Kidney (tissue), 14 donors: Measurements from ENCODE around the gene FBN2. TPM values are rescaled to one million over a fixed set of nuclear protein-coding genes. Genes with fewer than 3 reads are reported as not detected.
"Not testable (repeated sequence)": the region's sequence is repeated elsewhere in the genome, so short reads cannot be mapped to it uniquely, and the experiment has no call there.

Experiments
- DNase-seq, 5 donors: peaks; one replicate each; pipeline ENCODE4 v3.0.0-alpha.2; 2013 to 2020
- FAIRE-seq: peaks from 2 replicates; lab custom pipeline; 2012; peaks lifted over from hg19 to GRCh38; lab: Jason Lieb, UNC
- H3K27ac ChIP-seq, 2 donors: one replicate each; pipeline ENCODE4 v1.7.0; 2013; ENCODE audit warnings: low read depth in 2 of 2, low read length in 2 of 2, inconsistent platforms in 1 of 2
- H3K27me3 ChIP-seq: one replicate; pipeline ENCODE4 v1.7.1; 2013; ENCODE audit warnings: low read length, inconsistent platforms; ENCODE audit not compliant: control insufficient read depth, insufficient read depth
- H3K36me3 ChIP-seq, 3 donors: one replicate each; pipeline versions ENCODE4 v1.7.0 to v1.7.1; 2013; ENCODE audit warnings: low read length in 3 of 3, control low read depth in 1 of 3, inconsistent platforms in 1 of 3; ENCODE audit not compliant: insufficient read depth in 3 of 3, control insufficient read depth in 2 of 3
- H3K4me1 ChIP-seq, 3 donors: one replicate each; pipeline versions ENCODE4 v1.7.0 to v1.7.1; 2013; ENCODE audit warnings: low read length in 3 of 3, inconsistent platforms in 1 of 3, low read depth in 1 of 3; ENCODE audit not compliant: control insufficient read depth in 2 of 3, insufficient read depth in 2 of 3
- H3K4me3 ChIP-seq, 3 donors: one replicate each; pipeline versions ENCODE4 v1.7.0 to v1.8.1; 2013; ENCODE audit warnings: low read length in 3 of 3, control low read depth in 1 of 3, inconsistent platforms in 1 of 3
- H3K9ac ChIP-seq, 3 donors: one replicate each; pipeline versions ENCODE4 v1.7.0 to v1.7.1; 2013; ENCODE audit warnings: low read length in 3 of 3, control low read depth in 1 of 3, inconsistent platforms in 1 of 3
- H3K9me3 ChIP-seq, 3 donors: one replicate each; pipeline versions ENCODE4 v1.7.0 to v1.7.1; 2013; ENCODE audit warnings: low read length in 3 of 3, control low read depth in 1 of 3, inconsistent platforms in 1 of 3; ENCODE audit not compliant: control insufficient read depth in 2 of 3, insufficient read depth in 1 of 3
- CTCF ChIP-seq: IDR thresholded peaks from 3 replicates; pipeline ENCODE4 v1.5.1; 2012; ENCODE audit warnings: mild to moderate bottlenecking, moderate library complexity, borderline replicate concordance; ENCODE audit not compliant: insufficient read depth; ENCODE audit errors: extremely low read depth
- intact Hi-C: fragments of 100-400 bp; cut with DNase I; formaldehyde crosslinking; loops from one replicate; pipeline ENCODE4 v1.11.1; 2022
- polyA plus RNA-seq: library from polyadenylated mRNA; stranded (reverse); fragments of 350-450 nt; fragmentation: Illumina TruSeq; extraction: RNeasy Lipid Tissue Mini Kit (QIAGEN cat#74804); gene quantifications from one replicate; pipeline ENCODE4 v1.2.3, GENCODE V29; 2014; ENCODE audit warnings: low read depth, low replicate concordance; ENCODE audit not compliant: insufficient read depth
- total RNA-seq: library from RNA; stranded (reverse); fragmentation: NEBNext Ultra II Directional; extraction: Animal tissue kit (Norgen Biotek cat#: 25700); gene quantifications from one replicate; pipeline ENCODE4 v1.2.1, GENCODE V29; 2021
- donor health status: control.
- donor health status: control.
- donor health status: control.
- donor health status: control.
- donor health status: control.
- donor health status: DM: yes; HTN: yes; CAD: no.
- donor health status: Normal renal cell carcinoma (clear cell type).

The FBN2 gene
- total and polyA plus RNA-seq, 2 donors from 2014 or later = 0.11 to 1.0 TPM

DNA sequence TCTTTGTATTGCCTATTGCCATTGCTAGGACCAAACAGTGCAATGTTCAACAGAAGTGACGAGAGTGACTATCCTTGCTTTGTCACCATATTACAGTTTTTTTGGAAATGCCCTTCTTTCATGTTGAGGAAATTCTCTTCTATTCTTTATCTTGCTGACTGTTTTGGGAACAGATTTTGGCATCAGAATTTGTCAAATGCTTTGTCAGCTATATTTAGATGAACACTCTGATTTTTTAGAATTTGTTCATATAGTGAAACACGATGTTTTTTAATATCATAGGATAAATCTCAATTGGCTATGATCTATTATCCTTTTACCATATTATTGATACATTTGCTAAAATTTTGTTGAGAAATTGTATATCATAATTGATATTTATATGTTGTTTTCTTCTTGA, 31.4 kb downstream of the FBN2 start:
- H3K36me3 ChIP-seq = peaks cover 0 to 2% (median 0%) of the 10 kb centered on the region in 3 donors
- no peak overlapping the region for H3K4me3 ChIP-seq
- peaks cover 0 to 3% (median 2%) of the 10 kb centered on the region in 3 donors for H3K9me3 ChIP-seq
- FAIRE-seq (no peak), DNase-seq (no peak)
- no peaks in the 10 kb centered on the region for H3K27me3 ChIP-seq
- H3K4me1 ChIP-seq = no peaks in the 10 kb centered on the region
- H3K9ac ChIP-seq = no peak overlapping the region
- intact Hi-C loops = no loop called here
- no peak for TF ChIP-seq CTCF
- no peak overlapping the region for H3K27ac ChIP-seq

GRCh38 chr5:128503727-128504126, 34.3 kb downstream of the FBN2 start:
- H3K9me3 ChIP-seq, DNase-seq, H3K9ac ChIP-seq, H3K27ac ChIP-seq, H3K4me3 ChIP-seq, FAIRE-seq, H3K27me3 ChIP-seq, H3K36me3 ChIP-seq, H3K4me1 ChIP-seq, intact Hi-C loops: not testable (repeated sequence)

DNA sequence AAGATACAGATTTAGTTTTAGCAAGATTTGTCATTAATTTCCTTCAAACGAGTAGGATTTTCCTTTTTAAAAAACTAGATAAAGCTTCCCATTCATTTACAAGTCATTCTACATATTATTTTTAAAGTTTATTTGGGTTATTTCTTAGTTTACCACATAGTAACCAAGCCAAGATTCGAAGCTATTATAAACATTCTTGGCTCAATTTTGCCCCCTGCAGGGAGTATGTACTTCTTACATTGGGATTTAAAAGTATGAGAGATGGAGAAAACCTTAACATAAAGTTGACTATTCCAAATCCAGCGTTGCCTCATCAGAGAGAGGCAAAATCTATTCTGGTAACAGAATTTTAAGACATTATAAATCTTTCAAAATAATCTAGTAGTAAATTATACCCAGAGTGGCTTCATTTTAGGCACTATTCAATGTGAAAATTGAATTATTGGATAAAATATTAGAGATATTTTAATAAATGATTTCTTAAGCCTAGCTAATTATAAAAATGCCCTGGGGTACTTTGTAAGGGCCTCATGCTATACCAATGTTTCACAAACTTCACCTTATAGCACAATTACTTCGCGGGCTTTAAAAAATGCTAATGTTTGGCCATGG, 39.1 kb downstream of the FBN2 start:
- Histone ChIP-seq H3K4me1 (no peaks in the 10 kb centered on the region), H3K27me3 (no peaks in the 10 kb centered on the region), H3K27ac (no peak overlapping the region), H3K4me3 (no peak overlapping the region), H3K9me3 (peaks cover 0 to 3% (median 1%) of the 10 kb centered on the region in 3 donors), H3K36me3 (no peaks in the 10 kb centered on the region), H3K9ac (no peak overlapping the region)
- FAIRE-seq (peak; percentile 80), DNase-seq (peak in 2 of 5 donors; percentile 75 to 89)
- intact Hi-C loops = loop anchor here (10.0 kb wide), 1 partner anchor 284 kb away; no protein-coding TSS in a partner anchor
- peak; percentile 26 for TF ChIP-seq CTCF

DNA sequence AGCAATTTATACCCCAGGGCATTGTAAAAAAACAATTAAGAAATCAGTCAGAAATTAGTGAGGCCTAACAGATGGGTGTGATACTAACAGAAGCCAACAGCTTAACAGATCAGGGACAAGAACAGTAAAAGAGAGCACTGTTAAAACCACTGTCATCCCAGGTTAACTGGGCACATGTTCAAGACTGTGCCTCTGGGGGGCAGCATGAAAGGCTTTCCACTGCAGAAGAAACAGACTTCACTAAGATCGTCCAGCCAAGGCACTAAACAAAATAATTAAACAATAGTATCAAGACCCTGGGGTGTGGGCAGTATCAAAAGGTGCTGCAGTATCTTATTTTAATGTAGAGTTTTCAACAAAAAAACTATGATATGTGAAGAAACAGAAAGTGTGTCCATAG, 43.5 kb downstream of the FBN2 start:
- Histone ChIP-seq H3K27ac (no peak overlapping the region), H3K27me3 (no peaks in the 10 kb centered on the region), H3K4me3 (no peak overlapping the region), H3K9ac (no peak overlapping the region), H3K4me1 (no peaks in the 10 kb centered on the region), H3K9me3 (no peaks in the 10 kb centered on the region), H3K36me3 (no peaks in the 10 kb centered on the region)
- no peak for DNase-seq
- TF ChIP-seq CTCF = no peak
- intact Hi-C loops = loop anchor here (10.0 kb wide), 1 partner anchor 280 kb away; no protein-coding TSS in a partner anchor
- no peak for FAIRE-seq
